ENCODE data around the gene POLE3. TPM values are rescaled to one million over a fixed set of nuclear protein-coding genes. Genes with fewer than 3 reads are reported as not detected.

The POLE3 gene
- total RNA-seq, 4 donors from 2014 or later: 4.2 to 58.7 (median 24.4) TPM

GRCh38 chr9:113398796-113399195 is 11.7 kb downstream of the POLE3 start:
- H3K9me3 ChIP-seq: no peaks in the 10 kb centered on the region
- H3K36me3 ChIP-seq: peaks cover 0 to 3% (median 0%) of the 10 kb centered on the region in 4 donors
- H3K4me3 ChIP-seq: no peak overlapping the region
- TF ChIP-seq CTCF (IDR thresholded peaks at IDR 0.05): no peak
- no peak for TF ChIP-seq POLR2A (IDR thresholded peaks at IDR 0.05)
- intact Hi-C loops (cut with DNase I; ENCODE audit: low total_unique reads) (no loop called here), in situ Hi-C loops (cut with MboI; ENCODE audit: low pct_ligation_motif_present in 1 of 4, low pct_unique_long_range_greater_than_20kb in 1 of 4, low sequenced_read_pairs in 3 of 4) (no loop called here)
- H3K27me3 ChIP-seq: no peaks in the 10 kb centered on the region
- H3K27ac ChIP-seq: peak overlapping the region in 1 of 4 donors; percentile 37
- WGBS, 2 donors (ENCODE audit: low coverage in 1 of 2): 69 to 85% methylated on average over 2 to 5 of the region's 5 CpGs
- no peak for DNase-seq
- H3K4me1 ChIP-seq: peaks cover 7 to 53% (median 36%) of the 10 kb centered on the region in 4 donors

GRCh38 chr9:113397203-113397631 is 13.3 kb downstream of the POLE3 start:
- in situ Hi-C loops (cut with MboI; ENCODE audit: low pct_ligation_motif_present in 1 of 4, low pct_unique_long_range_greater_than_20kb in 1 of 4, low sequenced_read_pairs in 3 of 4): no loop called here
- 67% methylated on average over 1 to 3 of the region's 3 CpGs for WGBS, 2 donors (ENCODE audit: low coverage in 1 of 2)
- TF ChIP-seq EP300 (IDR thresholded peaks at IDR 0.05; ENCODE audit: low read depth) (no peak), POLR2AphosphoS5 (IDR thresholded peaks at IDR 0.05) (no peak), CTCF (IDR thresholded peaks at IDR 0.05) (no peak), POLR2A (IDR thresholded peaks at IDR 0.05) (no peak)
- H3K27me3 ChIP-seq: no peaks in the 10 kb centered on the region
- peaks cover 7 to 53% (median 36%) of the 10 kb centered on the region in 4 donors for H3K4me1 ChIP-seq
- H3K4me3 ChIP-seq: no peak overlapping the region
- peak overlapping the region in 2 of 4 donors; percentile 11 to 31 for H3K27ac ChIP-seq
- intact Hi-C loops (cut with DNase I; ENCODE audit: low total_unique reads): no loop called here
- DNase-seq: peak; percentile 59
- no peaks in the 10 kb centered on the region for H3K9me3 ChIP-seq
- H3K36me3 ChIP-seq: peaks cover 0 to 6% (median 0%) of the 10 kb centered on the region in 4 donors

- in situ Hi-C loops (cut with MboI; ENCODE audit: low pct_ligation_motif_present in 1 of 4, low pct_unique_long_range_greater_than_20kb in 1 of 4, low sequenced_read_pairs in 3 of 4) (no loop called here), intact Hi-C loops (cut with DNase I; ENCODE audit: low total_unique reads) (no loop called here)
- Histone ChIP-seq H3K4me3 (no peak overlapping the region), H3K9me3 (no peaks in the 10 kb centered on the region), H3K4me1 (peaks cover 5 to 44% (median 27%) of the 10 kb centered on the region in 4 donors), H3K27me3 (no peaks in the 10 kb centered on the region), H3K36me3 (peaks cover 0 to 23% (median 4%) of the 10 kb centered on the region in 4 donors), H3K27ac (peak overlapping the region in 2 of 4 donors; percentile 20 to 34)
- no peak for DNase-seq
- WGBS, 2 donors (ENCODE audit: low coverage in 1 of 2): 83 to 95% methylated on average over 5 to 9 of the region's 9 CpGs
- no peak for TF ChIP-seq POLR2A (IDR thresholded peaks at IDR 0.05)
- no peak for TF ChIP-seq EP300 (IDR thresholded peaks at IDR 0.05; ENCODE audit: low read depth)
- TF ChIP-seq POLR2AphosphoS5 (IDR thresholded peaks at IDR 0.05): peak in 1 of 3 donors; percentile 18
Measured at GRCh38 chr9:113395000-113395861, 15.2 kb downstream of the POLE3 start.

GRCh38 chr9:113393281-113393680 is 17.2 kb downstream of the POLE3 start:
- H3K4me3 ChIP-seq: no peak overlapping the region
- in situ Hi-C loops (cut with MboI; ENCODE audit: low pct_ligation_motif_present in 1 of 4, low pct_unique_long_range_greater_than_20kb in 1 of 4, low sequenced_read_pairs in 3 of 4) (no loop called here), intact Hi-C loops (cut with DNase I; ENCODE audit: low total_unique reads) (no loop called here)
- DNase-seq: no peak
- H3K9me3 ChIP-seq: no peaks in the 10 kb centered on the region
- H3K27ac ChIP-seq: no peak overlapping the region
- TF ChIP-seq CTCF (IDR thresholded peaks at IDR 0.05) (no peak), POLR2AphosphoS5 (IDR thresholded peaks at IDR 0.05) (no peak), POLR2A (IDR thresholded peaks at IDR 0.05) (no peak), EP300 (IDR thresholded peaks at IDR 0.05; ENCODE audit: low read depth) (no peak)
- no peaks in the 10 kb centered on the region for H3K27me3 ChIP-seq
- 91 to 100% methylated on average over 1 to 7 of the region's 7 CpGs for WGBS, 2 donors (ENCODE audit: low coverage in 1 of 2)
- H3K4me1 ChIP-seq: peaks cover 9 to 39% (median 25%) of the 10 kb centered on the region in 4 donors
- peaks cover 0 to 31% (median 4%) of the 10 kb centered on the region in 4 donors for H3K36me3 ChIP-seq
